PC-9 (cell line): Measurements from ENCODE around the gene SYT1.

Source experiments
- CTCF ChIP-seq: fragments of 200-600 bp; sonication (generic); conservative IDR thresholded peaks from 2 replicates; pipeline ENCODE4 v1.6.1; 2017; ENCODE audit warnings: mixed run types, antibody characterized with exemption, mild to moderate bottlenecking, moderate library complexity
- EZH2 ChIP-seq: fragments of 200-600 bp; sonication (generic); IDR thresholded peaks from 2 replicates; pipeline ENCODE4 v1.8.0; 2017; ENCODE audit warnings: antibody characterized with exemption, low read depth

GRCh38 chr12:79143803-79144202 lies 279.2 kb downstream of the SYT1 start:
- TF ChIP-seq CTCF (no peak), EZH2 (no peak)
